NCI-H2227 (cell line): Measurements from ENCODE around the gene MIPOL1.
"Not testable (repeated sequence)": the region's sequence is repeated elsewhere in the genome, so short reads cannot be mapped to it uniquely, and the experiment has no call there.

Experiments
- DNase-seq: peaks from one replicate; lab custom pipeline; 2025; ENCODE audit not compliant: unreplicated experiment; lab: John Stamatoyannopoulos, UW

The MIPOL1 gene

GRCh38 chr14:37279818-37280217, 82.1 kb downstream of the MIPOL1 start:
- no peak for DNase-seq

- no peak for DNase-seq
Measured at GRCh38 chr14:37284760-37285159, 87.0 kb downstream of the MIPOL1 start.

GRCh38 chr14:37285220-37285619, 87.5 kb downstream of the MIPOL1 start:
- no peak for DNase-seq

- DNase-seq = no peak
Measured at GRCh38 chr14:37289688-37290087, 92.0 kb downstream of the MIPOL1 start.

- DNase-seq = not testable (repeated sequence)
Measured at GRCh38 chr14:37295262-37295661, 97.5 kb downstream of the MIPOL1 start.

- no peak for DNase-seq
Measured at GRCh38 chr14:37311252-37311651, 113.5 kb downstream of the MIPOL1 start.

- no peak for DNase-seq
Measured at GRCh38 chr14:37318938-37319337, 121.2 kb downstream of the MIPOL1 start.

GRCh38 chr14:37320106-37320505, 122.4 kb downstream of the MIPOL1 start:
- no peak for DNase-seq

- DNase-seq = no peak
Measured at GRCh38 chr14:37325332-37325731, 127.6 kb downstream of the MIPOL1 start.

GRCh38 chr14:37326434-37326833, 128.7 kb downstream of the MIPOL1 start:
- no peak for DNase-seq

GRCh38 chr14:37327933-37328332, 130.2 kb downstream of the MIPOL1 start:
- not testable (repeated sequence) for DNase-seq

- DNase-seq = no peak
Measured at GRCh38 chr14:37328673-37329072, 130.9 kb downstream of the MIPOL1 start.

GRCh38 chr14:37329189-37330001, 131.7 kb downstream of the MIPOL1 start:
- DNase-seq = no peak

GRCh38 chr14:37330910-37331309, 133.2 kb downstream of the MIPOL1 start:
- DNase-seq = no peak

GRCh38 chr14:37340353-37340752, 142.6 kb downstream of the MIPOL1 start:
- DNase-seq = no peak

- DNase-seq = no peak
Measured at GRCh38 chr14:37343307-37344094, 145.8 kb downstream of the MIPOL1 start.

GRCh38 chr14:37363661-37364060, 165.9 kb downstream of the MIPOL1 start:
- DNase-seq = no peak

- no peak for DNase-seq
Measured at GRCh38 chr14:37369425-37369824, 171.7 kb downstream of the MIPOL1 start.

GRCh38 chr14:37375566-37375965, 177.8 kb downstream of the MIPOL1 start:
- DNase-seq = no peak

GRCh38 chr14:37376944-37377609, 179.3 kb downstream of the MIPOL1 start:
- DNase-seq = no peak

- DNase-seq = no peak
Measured at GRCh38 chr14:37384870-37385596, 187.3 kb downstream of the MIPOL1 start.
